Parathyroid adenoma (tissue), 2 donors: ENCODE results near the gene PRPF8.

ENCODE experiments used
- H2AFZ ChIP-seq: fragments of 300-600 bp; sonication (generic); one replicate; pipeline ENCODE4 v1.7.0; 2017; ENCODE audit warnings: antibody characterized with exemption, mild to moderate bottlenecking
- H3K27ac ChIP-seq: fragments of 300-600 bp; sonication (generic); one replicate; pipeline ENCODE4 v1.7.0; 2017
- H3K27me3 ChIP-seq: fragments of 300-600 bp; sonication (generic); one replicate; pipeline ENCODE4 v1.7.0; 2017; ENCODE audit warnings: low read length; ENCODE audit not compliant: control insufficient read depth, insufficient read depth
- H3K36me3 ChIP-seq: fragments of 300-600 bp; sonication (generic); one replicate; pipeline ENCODE4 v1.7.0; 2017; ENCODE audit warnings: low read length; ENCODE audit not compliant: control insufficient read depth, insufficient read depth
- H3K4me1 ChIP-seq: fragments of 300-600 bp; sonication (generic); one replicate; pipeline ENCODE4 v1.7.0; 2017; ENCODE audit warnings: control low read depth
- H3K4me2 ChIP-seq: fragments of 300-600 bp; sonication (generic); one replicate; pipeline ENCODE4 v1.7.0; 2017; ENCODE audit warnings: low read length
- H3K4me3 ChIP-seq: fragments of 300-600 bp; sonication (generic); one replicate; pipeline ENCODE4 v1.7.0; 2017; ENCODE audit warnings: low read depth, low read length
- H3K79me2 ChIP-seq: fragments of 300-600 bp; sonication (generic); one replicate; pipeline ENCODE4 v1.7.0; 2017; ENCODE audit warnings: control low read depth
- H3K9ac ChIP-seq: fragments of 300-600 bp; sonication (generic); one replicate; pipeline ENCODE4 v1.7.0; 2017; ENCODE audit warnings: mild to moderate bottlenecking
- H3K9me3 ChIP-seq: fragments of 300-600 bp; sonication (generic); one replicate; pipeline ENCODE4 v1.7.0; 2017; ENCODE audit warnings: low read length; ENCODE audit not compliant: control insufficient read depth
- CTCF ChIP-seq: fragments of 300-600 bp; sonication (generic); IDR thresholded peaks from one replicate; pipeline ENCODE4 v1.7.0; 2017; ENCODE audit warnings: antibody characterized with exemption, mild to moderate bottlenecking
- donor health status: primary hyperparathyroidism.

Gene PRPF8

GRCh38 chr17:1727258-1727789, 42.7 kb upstream of the PRPF8 start:
- H2AFZ ChIP-seq: no peak overlapping the region
- no peaks in the 10 kb centered on the region for H3K36me3 ChIP-seq
- H3K27ac ChIP-seq: no peak overlapping the region
- TF ChIP-seq CTCF: no peak
- no peak overlapping the region for H3K4me2 ChIP-seq
- H3K4me3 ChIP-seq: no peak overlapping the region
- H3K9ac ChIP-seq: no peak overlapping the region
- no peaks in the 10 kb centered on the region for H3K27me3 ChIP-seq
- H3K4me1 ChIP-seq: no peaks in the 10 kb centered on the region
- no peaks in the 10 kb centered on the region for H3K9me3 ChIP-seq
- no peaks in the 10 kb centered on the region for H3K79me2 ChIP-seq

- Histone ChIP-seq H3K4me1 (no peaks in the 10 kb centered on the region), H3K4me2 (no peak overlapping the region), H3K9ac (no peak overlapping the region), H3K79me2 (no peaks in the 10 kb centered on the region), H3K27ac (no peak overlapping the region), H3K27me3 (no peaks in the 10 kb centered on the region), H3K9me3 (no peaks in the 10 kb centered on the region), H3K4me3 (no peak overlapping the region), H3K36me3 (no peaks in the 10 kb centered on the region), H2AFZ (no peak overlapping the region)
- no peak for TF ChIP-seq CTCF
These were observed 42.1 kb upstream of the PRPF8 start for GRCh38 chr17:1726626-1727257.

GRCh38 chr17:1725642-1726511, 41.2 kb upstream of the PRPF8 start:
- H3K9me3 ChIP-seq: no peaks in the 10 kb centered on the region
- no peaks in the 10 kb centered on the region for H3K79me2 ChIP-seq
- no peaks in the 10 kb centered on the region for H3K4me1 ChIP-seq
- H2AFZ ChIP-seq: no peak overlapping the region
- H3K9ac ChIP-seq: no peak overlapping the region
- TF ChIP-seq CTCF: no peak
- no peak overlapping the region for H3K27ac ChIP-seq
- H3K27me3 ChIP-seq: no peaks in the 10 kb centered on the region
- H3K4me3 ChIP-seq: peak overlapping the region; percentile 61
- no peaks in the 10 kb centered on the region for H3K36me3 ChIP-seq
- H3K4me2 ChIP-seq: no peak overlapping the region

- Histone ChIP-seq H3K9me3 (no peaks in the 10 kb centered on the region), H2AFZ (peak overlapping the region; percentile 79), H3K4me3 (peak overlapping the region; percentile 61), H3K79me2 (no peaks in the 10 kb centered on the region), H3K4me1 (peaks cover 2% of the 10 kb centered on the region), H3K27me3 (no peaks in the 10 kb centered on the region), H3K9ac (no peak overlapping the region), H3K27ac (no peak overlapping the region), H3K4me2 (peak overlapping the region; percentile 98), H3K36me3 (no peaks in the 10 kb centered on the region)
- TF ChIP-seq CTCF: no peak
These were observed 40.4 kb upstream of the PRPF8 start for GRCh38 chr17:1724869-1725641.
